Peyer's patch (tissue), 4 donors: Measurements from ENCODE around the gene PCNP. TPM values are rescaled to one million over a fixed set of nuclear protein-coding genes. Genes with fewer than 3 reads are reported as not detected.
"Not testable (repeated sequence)": the region's sequence is repeated elsewhere in the genome, so short reads cannot be mapped to it uniquely, and the experiment has no call there.

Experiments
- DNase-seq, 3 donors: peaks; one replicate each; pipeline ENCODE4 v3.0.0-alpha.2; 2017 to 2019
- H3K27ac ChIP-seq, 4 donors: fragments of 200-600 bp; sonication (generic); one replicate each; pipeline ENCODE4 v1.5.1; 2016 to 2019
- H3K27me3 ChIP-seq, 2 donors: fragments of 200-600 bp; sonication (generic); one replicate each; pipeline ENCODE4 v1.5.1; 2019
- H3K36me3 ChIP-seq, 3 donors: fragments of 200-600 bp; sonication (generic); one replicate each; pipeline ENCODE4 v1.5.1; 2016 to 2019
- H3K4me1 ChIP-seq, 4 donors: fragments of 200-600 bp; sonication (generic); one replicate each; pipeline ENCODE4 v1.5.1; 2016 to 2019
- H3K4me3 ChIP-seq, 4 donors: fragments of 200-600 bp; sonication (generic); 1 replicate in 3 of 4; 2 replicates in 1 of 4; pipeline ENCODE4 v1.5.1; 2016 to 2019; ENCODE audit warnings: mild to moderate bottlenecking in 1 of 4
- H3K9me3 ChIP-seq, 4 donors: fragments of 200-600 bp; sonication (generic); one replicate each; pipeline ENCODE4 v1.5.1; 2016 to 2019; ENCODE audit warnings: mild to moderate bottlenecking in 1 of 4
- CTCF ChIP-seq, 6 experiments: fragments of 450-650 bp in 4 of 6; fragments of 200-600 bp in 2 of 6; sonication (generic) in 1 of 6; IDR thresholded peaks; one replicate each; pipeline ENCODE4 v1.5.1; 2017 to 2019; ENCODE audit warnings: antibody characterized with exemption in 6 of 6, mild to moderate bottlenecking in 3 of 6, moderate library complexity in 1 of 6
- POLR2A ChIP-seq, 2 donors: fragments of 450-650 bp; IDR thresholded peaks; one replicate each; pipeline ENCODE4 v1.5.1; 2017; ENCODE audit warnings: antibody characterized with exemption in 2 of 2, mild to moderate bottlenecking in 2 of 2, moderate library complexity in 2 of 2
- total RNA-seq, 4 donors: library from RNA; depleted of rRNA; stranded (reverse); fragments of >200 nt; gene quantifications; one replicate each; pipeline ENCODE4 v1.1.0, GENCODE V29; 2016

The PCNP gene
- total RNA-seq, 4 donors from 2014 or later: 61.9 to 106 (median 69.8) TPM

- peaks cover 0 to 27% (median 4%) of the 10 kb centered on the region in 4 donors for H3K4me1 ChIP-seq
- no peak overlapping the region for H3K27ac ChIP-seq
- DNase-seq: no peak
- H3K27me3 ChIP-seq: no peaks in the 10 kb centered on the region
- no peaks in the 10 kb centered on the region for H3K9me3 ChIP-seq
- no peak for TF ChIP-seq POLR2A (IDR thresholded peaks at IDR 0.05)
- no peak for TF ChIP-seq CTCF (IDR thresholded peaks at IDR 0.05)
- H3K4me3 ChIP-seq: no peak overlapping the region
- peaks cover 0 to 20% (median 0%) of the 10 kb centered on the region in 3 donors for H3K36me3 ChIP-seq
Measured at GRCh38 chr3:101577286-101577685, 3.3 kb downstream of the PCNP start.

GRCh38 chr3:101588616-101589015 lies 14.6 kb downstream of the PCNP start:
- no peaks in the 10 kb centered on the region for H3K9me3 ChIP-seq
- TF ChIP-seq CTCF (IDR thresholded peaks at IDR 0.05): no peak
- TF ChIP-seq POLR2A (IDR thresholded peaks at IDR 0.05): no peak
- DNase-seq: no peak
- H3K36me3 ChIP-seq: peaks cover 0 to 73% (median 0%) of the 10 kb centered on the region in 3 donors
- no peak overlapping the region for H3K4me3 ChIP-seq
- H3K27ac ChIP-seq: no peak overlapping the region
- no peaks in the 10 kb centered on the region for H3K27me3 ChIP-seq
- no peaks in the 10 kb centered on the region for H3K4me1 ChIP-seq

- no peaks in the 10 kb centered on the region for H3K4me1 ChIP-seq
- no peak overlapping the region for H3K27ac ChIP-seq
- TF ChIP-seq POLR2A (IDR thresholded peaks at IDR 0.05): no peak
- TF ChIP-seq CTCF (IDR thresholded peaks at IDR 0.05): no peak
- no peaks in the 10 kb centered on the region for H3K9me3 ChIP-seq
- no peaks in the 10 kb centered on the region for H3K27me3 ChIP-seq
- no peak overlapping the region for H3K4me3 ChIP-seq
- H3K36me3 ChIP-seq: peaks cover 0 to 83% (median 0%) of the 10 kb centered on the region in 3 donors
- no peak for DNase-seq
Measured at GRCh38 chr3:101591071-101591470, 17.1 kb downstream of the PCNP start.

- H3K4me3 ChIP-seq: no peak overlapping the region
- no peaks in the 10 kb centered on the region for H3K27me3 ChIP-seq
- no peaks in the 10 kb centered on the region for H3K4me1 ChIP-seq
- DNase-seq: no peak
- no peak for TF ChIP-seq CTCF (IDR thresholded peaks at IDR 0.05)
- TF ChIP-seq POLR2A (IDR thresholded peaks at IDR 0.05): no peak
- H3K36me3 ChIP-seq: no peaks in the 10 kb centered on the region
- H3K27ac ChIP-seq: no peak overlapping the region
- no peaks in the 10 kb centered on the region for H3K9me3 ChIP-seq
Measured at GRCh38 chr3:101602731-101603130, 28.8 kb downstream of the PCNP start.

GRCh38 chr3:101603184-101603583 lies 29.2 kb downstream of the PCNP start:
- no peaks in the 10 kb centered on the region for H3K4me1 ChIP-seq
- no peak for TF ChIP-seq CTCF (IDR thresholded peaks at IDR 0.05)
- TF ChIP-seq POLR2A (IDR thresholded peaks at IDR 0.05): no peak
- H3K9me3 ChIP-seq: no peaks in the 10 kb centered on the region
- no peak overlapping the region for H3K4me3 ChIP-seq
- no peaks in the 10 kb centered on the region for H3K27me3 ChIP-seq
- no peaks in the 10 kb centered on the region for H3K36me3 ChIP-seq
- H3K27ac ChIP-seq: no peak overlapping the region
- DNase-seq: no peak

- H3K9me3 ChIP-seq, H3K4me1 ChIP-seq, H3K27ac ChIP-seq, H3K27me3 ChIP-seq, H3K36me3 ChIP-seq, H3K4me3 ChIP-seq, DNase-seq: not testable (repeated sequence)
Measured at GRCh38 chr3:101605398-101605797, 31.4 kb downstream of the PCNP start.
